Transverse colon (tissue), 4 donors: ENCODE measurements around the gene OR56A1. TPM values are rescaled to one million over a fixed set of nuclear protein-coding genes. Genes with fewer than 3 reads are reported as not detected.

Experiments used
- DNase-seq: peaks from one replicate; pipeline ENCODE4 v3.0.0-alpha.2; 2019
- H3K27ac ChIP-seq, 4 donors: fragments of 200-600 bp; sonication (generic); 2 replicates each; pipeline ENCODE4 v1.5.1; 2016 to 2018; ENCODE audit warnings: inconsistent platforms in 4 of 4
- H3K27me3 ChIP-seq: fragments of 200-600 bp; sonication (generic); 2 replicates; pipeline ENCODE4 v1.5.1; 2017; ENCODE audit warnings: inconsistent platforms
- H3K36me3 ChIP-seq, 4 donors: fragments of 200-600 bp; sonication (generic); 2 replicates each; pipeline ENCODE4 v1.5.1; 2017 to 2019; ENCODE audit warnings: inconsistent platforms in 4 of 4
- H3K4me1 ChIP-seq, 4 donors: fragments of 200-600 bp; sonication (generic); 2 replicates each; pipeline ENCODE4 v1.5.1; 2017 to 2020; ENCODE audit warnings: inconsistent platforms in 4 of 4
- H3K4me3 ChIP-seq, 4 donors: fragments of 200-600 bp; sonication (generic); 1 replicate in 1 of 4; 2 replicates in 3 of 4; pipeline versions ENCODE4 v1.5.1 to v1.6.1; 2017 to 2019; ENCODE audit warnings: inconsistent platforms in 4 of 4
- H3K9me3 ChIP-seq, 2 donors: fragments of 200-600 bp; sonication (generic); 2 replicates each; pipeline ENCODE4 v1.5.1; 2017 to 2019; ENCODE audit warnings: inconsistent platforms in 2 of 2
- CTCF ChIP-seq, 5 experiments: fragments of 200-600 bp in 3 of 5; fragments of 450-650 bp in 2 of 5; sonication (generic) in 3 of 5; IDR thresholded peaks; 1 replicate in 2 of 5; 2 replicates in 3 of 5; pipeline ENCODE4 v1.5.1; 2016 to 2017; ENCODE audit warnings: antibody characterized with exemption in 5 of 5, inconsistent platforms in 3 of 5, mild to moderate bottlenecking in 2 of 5, moderate library complexity in 1 of 5
- EP300 ChIP-seq: sonication (generic); formaldehyde crosslinking; IDR thresholded peaks from one replicate; pipeline ENCODE4 v1.6.1; 2017; ENCODE audit warnings: antibody characterized with exemption, low read depth
- POLR2A ChIP-seq: fragments of 450-650 bp; IDR thresholded peaks from one replicate; pipeline ENCODE4 v1.6.1; 2016; ENCODE audit warnings: antibody characterized with exemption, mild to moderate bottlenecking, moderate library complexity
- POLR2AphosphoS5 ChIP-seq, 3 donors: sonication (generic); formaldehyde crosslinking; IDR thresholded peaks; one replicate each; pipeline ENCODE4 v1.6.1; 2016; ENCODE audit warnings: antibody characterized with exemption in 3 of 3
- WGBS, 2 donors: methylation state at CpG; one replicate each; pipeline ENCODE4 v1.1.5; 2018; ENCODE audit warnings: low coverage in 1 of 2; 5-methylcytosine and 5-hydroxymethylcytosine counted together
- in situ Hi-C, 4 donors: fragments of 200-750 bp; cut with MboI; loops; one replicate each; pipeline versions ENCODE4 v1.15.0 to v1.15.1; 2017; ENCODE audit warnings: low sequenced_read_pairs in 3 of 4, low pct_ligation_motif_present in 1 of 4, low pct_unique_long_range_greater_than_20kb in 1 of 4
- intact Hi-C: fragments of 100-400 bp; cut with DNase I; formaldehyde crosslinking; loops from one replicate; pipeline ENCODE4 v1.15.1; 2023; ENCODE audit warnings: low total_unique reads
- total RNA-seq, 4 donors: library from RNA; depleted of rRNA; stranded (reverse); fragments of >200 nt; gene quantifications; one replicate each; pipeline ENCODE4 v1.1.0, GENCODE V29; 2016

OR56A1 gene
- total RNA-seq, 4 donors from 2014 or later = 0.14 TPM; not detected in 3

DNA sequence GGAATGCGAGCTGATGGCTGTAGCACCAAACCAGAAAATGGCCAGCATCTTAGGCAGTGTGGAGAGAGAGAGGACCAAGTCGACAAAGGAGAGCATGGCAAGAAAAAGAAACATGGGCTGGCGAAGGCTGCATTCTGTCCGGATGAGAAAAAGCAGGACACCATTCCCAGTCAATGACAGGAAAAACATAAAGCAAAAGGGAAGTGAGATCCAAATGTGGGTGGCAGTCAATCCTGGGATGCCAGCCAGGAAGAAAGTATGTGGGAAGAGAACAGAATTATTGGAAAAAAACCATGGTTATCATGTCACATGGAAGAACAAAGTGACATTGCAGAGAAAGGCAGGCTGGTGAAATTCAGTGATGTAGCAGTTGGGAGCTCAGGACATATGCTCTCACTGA is 36.9 kb upstream of the OR56A1 start:
- no peaks in the 10 kb centered on the region for H3K27me3 ChIP-seq
- H3K27ac ChIP-seq = no peak overlapping the region
- no peak for DNase-seq
- no peak for TF ChIP-seq POLR2AphosphoS5 (IDR thresholded peaks at IDR 0.05)
- no peak for TF ChIP-seq CTCF (IDR thresholded peaks at IDR 0.05)
- TF ChIP-seq POLR2A = no peak
- TF ChIP-seq EP300 = no peak
- H3K9me3 ChIP-seq = no peaks in the 10 kb centered on the region
- intact Hi-C loops (no loop called here), in situ Hi-C loops (no loop called here)
- no peaks in the 10 kb centered on the region for H3K4me1 ChIP-seq
- H3K4me3 ChIP-seq = no peak overlapping the region
- 60 to 71% methylated on average over 4 of the region's 4 CpGs for WGBS, 2 donors
- no peaks in the 10 kb centered on the region for H3K36me3 ChIP-seq

- no peak overlapping the region for H3K27ac ChIP-seq
- intact Hi-C loops = no loop called here
- no peaks in the 10 kb centered on the region for H3K4me1 ChIP-seq
- H3K36me3 ChIP-seq = no peaks in the 10 kb centered on the region
- TF ChIP-seq EP300 = no peak
- no peak for TF ChIP-seq CTCF (IDR thresholded peaks at IDR 0.05)
- TF ChIP-seq POLR2A = no peak
- TF ChIP-seq POLR2AphosphoS5 (IDR thresholded peaks at IDR 0.05) = no peak
- no peak overlapping the region for H3K4me3 ChIP-seq
- DNase-seq = no peak
- no peaks in the 10 kb centered on the region for H3K27me3 ChIP-seq
- 69 to 77% methylated on average over 2 to 5 of the region's 5 CpGs for WGBS, 2 donors
- in situ Hi-C loops = no loop called here
- H3K9me3 ChIP-seq = no peaks in the 10 kb centered on the region
Measured at GRCh38 chr11:6062691-6063358, 32.3 kb upstream of the OR56A1 start.

DNA sequence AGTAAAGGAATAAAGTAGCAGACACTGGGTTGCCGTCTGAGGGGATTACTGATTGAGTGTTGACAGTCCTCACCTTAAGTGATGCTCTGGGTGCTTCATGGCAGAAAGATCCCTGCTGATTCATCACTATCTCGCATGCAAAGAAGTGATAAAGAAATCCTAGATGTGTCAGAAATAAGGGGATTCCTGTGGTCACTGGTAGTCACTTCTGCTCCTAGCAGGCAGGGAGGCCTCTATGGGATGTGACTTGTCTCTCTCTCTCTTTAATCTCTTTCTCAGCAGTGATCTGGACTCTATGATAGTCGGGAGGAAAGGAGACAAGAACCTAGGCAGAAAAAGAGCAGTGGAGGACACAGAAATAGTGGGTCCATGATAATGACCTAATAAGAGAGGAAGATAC is 30.9 kb upstream of the OR56A1 start:
- Histone ChIP-seq H3K9me3 (no peaks in the 10 kb centered on the region), H3K27ac (no peak overlapping the region), H3K27me3 (no peaks in the 10 kb centered on the region), H3K4me3 (no peak overlapping the region), H3K36me3 (no peaks in the 10 kb centered on the region), H3K4me1 (no peaks in the 10 kb centered on the region)
- in situ Hi-C loops = no loop called here
- WGBS, 2 donors = 67 to 68% methylated on average over 3 of the region's 3 CpGs
- intact Hi-C loops = no loop called here
- no peak for TF ChIP-seq EP300
- no peak for TF ChIP-seq POLR2AphosphoS5 (IDR thresholded peaks at IDR 0.05)
- TF ChIP-seq POLR2A = no peak
- no peak for TF ChIP-seq CTCF (IDR thresholded peaks at IDR 0.05)
- DNase-seq = no peak

- peaks cover 8% of the 10 kb centered on the region for H3K27me3 ChIP-seq
- no peak overlapping the region for H3K4me3 ChIP-seq
- H3K27ac ChIP-seq = no peak overlapping the region
- no peaks in the 10 kb centered on the region for H3K9me3 ChIP-seq
- TF ChIP-seq EP300 = no peak
- TF ChIP-seq CTCF (IDR thresholded peaks at IDR 0.05) = no peak
- no peak for TF ChIP-seq POLR2AphosphoS5 (IDR thresholded peaks at IDR 0.05)
- TF ChIP-seq POLR2A = no peak
- in situ Hi-C loops (no loop called here), intact Hi-C loops (no loop called here)
- 78 to 80% methylated on average over 3 to 8 of the region's 8 CpGs for WGBS, 2 donors
- H3K36me3 ChIP-seq = no peaks in the 10 kb centered on the region
- no peak for DNase-seq
- no peaks in the 10 kb centered on the region for H3K4me1 ChIP-seq
Measured at GRCh38 chr11:6057452-6057851, 26.9 kb upstream of the OR56A1 start.
